ENCODE results near the gene CALML4.

- TF ChIP-seq POLR2A (IDR thresholded peaks at IDR 0.05) (no peak), CTCF (IDR thresholded peaks at IDR 0.05) (no peak)
Observed at GRCh38 chr15:68192117-68192516, 13.0 kb downstream of the CALML4 start.
